GM21825 (cell line): ENCODE measurements around the gene PKHD1.

ENCODE experiments used
- ATAC-seq: cut with Tn5 transposase; IDR thresholded peaks from one replicate; pipeline ENCODE4 v1.9.1; 2021; ENCODE audit warnings: mild to moderate bottlenecking, moderate library complexity; ENCODE audit not compliant: unreplicated experiment

The PKHD1 gene

GRCh38 chr6:52087498-52087999 is at the start of gene PKHD1:
Gene PKHD1 (minus strand): TSS chr6:52087613. CDS start chr6:52084933, 2,680 bp downstream.
- ATAC-seq = no peak

- no peak for ATAC-seq
These were observed 49.6 kb upstream of the PKHD1 start for GRCh38 chr6:52136934-52137467.

GRCh38 chr6:52136055-52136454 is 48.6 kb upstream of the PKHD1 start:
- ATAC-seq = no peak

- no peak for ATAC-seq
These were observed 47.8 kb upstream of the PKHD1 start for GRCh38 chr6:52135217-52135616.

- ATAC-seq = no peak
These were observed 46.6 kb upstream of the PKHD1 start for GRCh38 chr6:52134011-52134410.

GRCh38 chr6:52133324-52133723 is 45.9 kb upstream of the PKHD1 start:
- no peak for ATAC-seq

- no peak for ATAC-seq
These were observed 44.9 kb upstream of the PKHD1 start for GRCh38 chr6:52132292-52132691.

GRCh38 chr6:52130440-52130839 is 43.0 kb upstream of the PKHD1 start:
- no peak for ATAC-seq

- no peak for ATAC-seq
These were observed 40.5 kb upstream of the PKHD1 start for GRCh38 chr6:52127957-52128356.

- ATAC-seq = no peak
These were observed 38.8 kb upstream of the PKHD1 start for GRCh38 chr6:52126231-52126630.

GRCh38 chr6:52125572-52125971 is 38.2 kb upstream of the PKHD1 start:
- no peak for ATAC-seq

GRCh38 chr6:52125139-52125538 is 37.7 kb upstream of the PKHD1 start:
- ATAC-seq = no peak

- no peak for ATAC-seq
These were observed 37.0 kb upstream of the PKHD1 start for GRCh38 chr6:52124126-52125121.

GRCh38 chr6:52123251-52123650 is 35.8 kb upstream of the PKHD1 start:
- no peak for ATAC-seq

GRCh38 chr6:52117352-52117751 is 29.9 kb upstream of the PKHD1 start:
- no peak for ATAC-seq

- no peak for ATAC-seq
These were observed 29.2 kb upstream of the PKHD1 start for GRCh38 chr6:52116605-52116948.

- ATAC-seq = no peak
These were observed 28.6 kb upstream of the PKHD1 start for GRCh38 chr6:52115891-52116604.

GRCh38 chr6:52115145-52115741 is 27.8 kb upstream of the PKHD1 start:
- no peak for ATAC-seq

- no peak for ATAC-seq
These were observed 21.8 kb upstream of the PKHD1 start for GRCh38 chr6:52109171-52109571.

- no peak for ATAC-seq
These were observed 20.7 kb upstream of the PKHD1 start for GRCh38 chr6:52108128-52108527.

GRCh38 chr6:52106994-52107393 is 19.6 kb upstream of the PKHD1 start:
- no peak for ATAC-seq
